ENCODE data around the gene TRPM3.

The TRPM3 gene

GRCh38 chr9:70945301-70945700 lies 176.1 kb downstream of the TRPM3 start:
- TF ChIP-seq CTCF (IDR thresholded peaks at IDR 0.05; ENCODE audit: unreplicated experiment in 3 of 3), result no peak
- Mint-ChIP-seq H3K9me3 (no peaks in the 10 kb centered on the region), H3K36me3 (ENCODE audit: low read depth) (no peaks in the 10 kb centered on the region), H3K27me3 (ENCODE audit: low read depth) (no peaks in the 10 kb centered on the region), H3K4me1 (no peaks in the 10 kb centered on the region), H3K4me3 (no peak overlapping the region), H3K27ac (no peak overlapping the region)

- H3K36me3 Mint-ChIP-seq (ENCODE audit: low read depth), result no peaks in the 10 kb centered on the region
- no peak overlapping the region for H3K27ac Mint-ChIP-seq
- H3K4me1 Mint-ChIP-seq, result no peaks in the 10 kb centered on the region
- TF ChIP-seq CTCF (IDR thresholded peaks at IDR 0.05; ENCODE audit: unreplicated experiment in 3 of 3), result no peak
- no peaks in the 10 kb centered on the region for H3K27me3 Mint-ChIP-seq (ENCODE audit: low read depth)
- H3K4me3 Mint-ChIP-seq, result no peak overlapping the region
- H3K9me3 Mint-ChIP-seq, result no peaks in the 10 kb centered on the region
Measured at GRCh38 chr9:70941191-70941590, 180.2 kb downstream of the TRPM3 start.

GRCh38 chr9:70940605-70941004 lies 180.8 kb downstream of the TRPM3 start:
- TF ChIP-seq CTCF (IDR thresholded peaks at IDR 0.05; ENCODE audit: unreplicated experiment in 3 of 3), result no peak
- Mint-ChIP-seq H3K4me3 (no peak overlapping the region), H3K27me3 (ENCODE audit: low read depth) (no peaks in the 10 kb centered on the region), H3K36me3 (ENCODE audit: low read depth) (no peaks in the 10 kb centered on the region), H3K9me3 (no peaks in the 10 kb centered on the region), H3K4me1 (peaks cover 3% of the 10 kb centered on the region), H3K27ac (no peak overlapping the region)

GRCh38 chr9:70936536-70936935 lies 184.9 kb downstream of the TRPM3 start:
- H3K4me1 Mint-ChIP-seq, result peaks cover 5% of the 10 kb centered on the region
- H3K27ac Mint-ChIP-seq, result no peak overlapping the region
- no peaks in the 10 kb centered on the region for H3K9me3 Mint-ChIP-seq
- H3K27me3 Mint-ChIP-seq (ENCODE audit: low read depth), result no peaks in the 10 kb centered on the region
- no peaks in the 10 kb centered on the region for H3K36me3 Mint-ChIP-seq (ENCODE audit: low read depth)
- no peak overlapping the region for H3K4me3 Mint-ChIP-seq
- no peak for TF ChIP-seq CTCF (IDR thresholded peaks at IDR 0.05; ENCODE audit: unreplicated experiment in 3 of 3)

- Mint-ChIP-seq H3K36me3 (ENCODE audit: low read depth) (no peaks in the 10 kb centered on the region), H3K27me3 (ENCODE audit: low read depth) (no peaks in the 10 kb centered on the region), H3K4me1 (peaks cover 5% of the 10 kb centered on the region), H3K27ac (peak overlapping the region; percentile 28 to 38 (median 36)), H3K9me3 (no peaks in the 10 kb centered on the region), H3K4me3 (no peak overlapping the region)
- TF ChIP-seq CTCF (IDR thresholded peaks at IDR 0.05; ENCODE audit: unreplicated experiment in 3 of 3), result no peak
Measured at GRCh38 chr9:70935856-70936255, 185.6 kb downstream of the TRPM3 start.

GRCh38 chr9:70934642-70935041 lies 186.8 kb downstream of the TRPM3 start:
- Mint-ChIP-seq H3K27ac (no peak overlapping the region), H3K36me3 (ENCODE audit: low read depth) (no peaks in the 10 kb centered on the region), H3K27me3 (ENCODE audit: low read depth) (no peaks in the 10 kb centered on the region), H3K4me1 (peaks cover 5% of the 10 kb centered on the region), H3K9me3 (no peaks in the 10 kb centered on the region), H3K4me3 (no peak overlapping the region)
- no peak for TF ChIP-seq CTCF (IDR thresholded peaks at IDR 0.05; ENCODE audit: unreplicated experiment in 3 of 3)

All from nephron (organoid).